ENCODE data around the gene PRKAG2. TPM values are rescaled to one million over a fixed set of nuclear protein-coding genes. Genes with fewer than 3 reads are reported as not detected.

The PRKAG2 gene
- total RNA-seq, 2 donors from 2014 or later, result 38.3 to 78.5 TPM

GRCh38 chr7:151626422-151627115 is 250.3 kb downstream of the PRKAG2 start:
- Histone ChIP-seq H3K27me3 (replicated peaks; ENCODE audit: insufficient read depth) (no peaks in the 10 kb centered on the region), H3K27ac (no peak overlapping the region), H3K9me3 (no peaks in the 10 kb centered on the region), H3K4me1 (ENCODE audit: control insufficient read depth in 1 of 2, low read depth in 2 of 2) (peaks cover 35 to 64% of the 10 kb centered on the region in 2 donors), H3K36me3 (no peaks in the 10 kb centered on the region), H3K4me3 (no peak overlapping the region)
- no peak for ATAC-seq (ENCODE audit: insufficient number of reproducible peaks, low FRiP score, low read depth)
- peak; percentile 52 for TF ChIP-seq CTCF (IDR thresholded peaks at IDR 0.05)
- no peak for DNase-seq (ENCODE audit: low spot score)

DNA sequence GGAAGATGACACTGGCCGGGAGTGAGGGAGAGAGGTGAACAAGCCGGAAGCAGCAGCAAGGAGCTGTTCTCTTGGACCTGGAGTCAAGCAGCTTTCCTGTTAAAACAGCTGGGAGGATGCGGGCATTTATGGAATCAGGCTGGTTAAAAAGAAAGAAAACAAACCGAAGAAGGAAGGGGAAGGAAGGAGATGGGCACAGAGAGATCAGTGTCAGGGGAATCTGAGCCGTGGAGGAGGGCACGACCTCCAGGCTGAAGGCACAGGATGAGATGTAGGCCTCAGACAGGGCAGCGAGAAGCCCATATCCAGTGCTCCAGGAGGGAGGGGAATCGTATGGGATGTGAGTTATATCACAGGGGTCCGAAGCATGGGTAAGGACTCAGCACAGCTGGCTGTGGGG is 251.3 kb downstream of the PRKAG2 start:
- Histone ChIP-seq H3K27me3 (replicated peaks; ENCODE audit: insufficient read depth) (no peaks in the 10 kb centered on the region), H3K27ac (no peak overlapping the region), H3K9me3 (no peaks in the 10 kb centered on the region), H3K36me3 (no peaks in the 10 kb centered on the region), H3K4me1 (ENCODE audit: control insufficient read depth in 1 of 2, low read depth in 2 of 2) (peaks cover 31 to 60% of the 10 kb centered on the region in 2 donors), H3K4me3 (no peak overlapping the region)
- no peak for DNase-seq (ENCODE audit: low spot score)
- no peak for TF ChIP-seq CTCF (IDR thresholded peaks at IDR 0.05)
- ATAC-seq (ENCODE audit: insufficient number of reproducible peaks, low FRiP score, low read depth), result no peak

DNA sequence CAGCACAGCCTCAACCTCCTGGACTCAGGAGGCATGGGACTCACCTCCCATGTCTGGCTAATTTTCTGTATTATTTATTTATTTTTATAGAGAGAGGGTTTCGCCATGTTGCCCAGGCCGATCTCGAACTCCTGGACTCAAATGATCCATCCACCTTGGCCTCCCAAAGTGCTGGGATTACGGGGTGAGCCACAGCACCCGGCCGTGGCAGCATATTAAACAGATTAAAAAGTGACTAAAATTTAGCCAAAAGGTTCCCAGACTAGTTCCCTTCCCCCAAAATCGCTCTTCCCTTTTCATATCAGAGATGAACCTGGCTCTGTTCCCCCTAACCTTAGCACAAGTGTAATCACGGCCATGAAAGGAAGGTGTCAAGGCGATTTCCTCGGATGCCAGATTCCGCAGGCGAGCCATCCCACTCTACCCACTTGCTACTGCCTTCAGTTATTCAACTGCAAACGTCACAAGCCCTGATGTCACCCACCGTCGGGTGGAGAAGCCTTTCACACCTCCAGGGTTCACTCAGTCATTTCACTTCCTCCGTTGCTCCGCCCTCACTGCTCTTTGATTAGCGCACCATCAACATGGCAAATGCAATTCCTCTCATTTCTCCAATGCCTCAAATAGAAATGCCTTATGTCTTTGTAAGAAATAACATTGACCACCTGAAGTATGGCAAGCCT is 252.5 kb downstream of the PRKAG2 start:
- H3K36me3 ChIP-seq, result no peaks in the 10 kb centered on the region
- peak overlapping the region in 1 of 2 donors; percentile 70 for H3K27ac ChIP-seq
- no peaks in the 10 kb centered on the region for H3K27me3 ChIP-seq (replicated peaks; ENCODE audit: insufficient read depth)
- DNase-seq (ENCODE audit: low spot score), result no peak
- no peak for TF ChIP-seq CTCF (IDR thresholded peaks at IDR 0.05)
- H3K4me1 ChIP-seq (ENCODE audit: control insufficient read depth in 1 of 2, low read depth in 2 of 2), result peaks cover 22 to 48% of the 10 kb centered on the region in 2 donors
- H3K4me3 ChIP-seq, result no peak overlapping the region
- H3K9me3 ChIP-seq, result no peaks in the 10 kb centered on the region
- no peak for ATAC-seq (ENCODE audit: insufficient number of reproducible peaks, low FRiP score, low read depth)

DNA sequence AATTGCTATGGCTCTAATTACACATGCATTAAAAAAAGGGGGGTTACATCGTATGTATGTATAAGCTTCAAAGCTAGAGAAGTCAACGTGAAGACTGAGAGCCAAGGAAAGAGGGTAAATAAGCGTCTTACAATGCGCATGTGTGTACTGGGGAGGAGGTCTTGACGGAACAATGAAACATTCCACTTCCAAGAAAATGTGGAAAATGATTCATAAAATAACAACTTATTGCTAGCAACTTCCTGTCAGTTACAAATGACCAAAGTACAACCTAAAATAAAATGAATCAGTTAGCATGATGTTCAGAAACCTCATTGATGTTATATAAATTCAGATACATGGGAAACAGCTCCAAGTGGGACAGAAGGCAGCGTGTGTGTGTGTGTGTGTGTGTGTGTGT is 253.1 kb downstream of the PRKAG2 start:
- TF ChIP-seq CTCF (IDR thresholded peaks at IDR 0.05), result no peak
- Histone ChIP-seq H3K9me3 (no peaks in the 10 kb centered on the region), H3K4me1 (ENCODE audit: control insufficient read depth in 1 of 2, low read depth in 2 of 2) (peaks cover 15 to 42% of the 10 kb centered on the region in 2 donors), H3K4me3 (peak overlapping the region; percentile 31), H3K36me3 (no peaks in the 10 kb centered on the region), H3K27me3 (replicated peaks; ENCODE audit: insufficient read depth) (no peaks in the 10 kb centered on the region), H3K27ac (peak overlapping the region; percentile 29 to 70)
- DNase-seq (ENCODE audit: low spot score), result no peak
- no peak for ATAC-seq (ENCODE audit: insufficient number of reproducible peaks, low FRiP score, low read depth)

DNA sequence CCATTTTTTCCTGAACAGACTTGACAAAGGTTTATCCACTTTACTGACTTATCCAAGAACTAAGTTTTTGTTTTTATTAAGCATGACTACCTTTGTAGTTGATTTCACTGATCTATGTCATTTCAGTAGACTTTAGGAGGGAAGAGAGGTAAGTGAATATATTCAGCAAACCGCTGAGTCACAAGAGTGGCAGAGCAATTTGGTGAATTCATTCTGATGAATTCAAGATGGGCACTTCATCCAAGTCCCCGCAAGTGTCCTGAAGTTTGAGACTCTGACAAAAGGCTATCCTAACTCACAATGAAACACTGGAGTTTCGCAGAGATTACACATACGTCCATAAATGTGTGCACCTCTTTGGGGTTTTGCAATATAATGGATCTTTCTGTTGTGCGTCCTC is 255.0 kb downstream of the PRKAG2 start:
- H3K9me3 ChIP-seq, result no peaks in the 10 kb centered on the region
- H3K27me3 ChIP-seq (replicated peaks; ENCODE audit: insufficient read depth), result no peaks in the 10 kb centered on the region
- no peak overlapping the region for H3K27ac ChIP-seq
- ATAC-seq (ENCODE audit: insufficient number of reproducible peaks, low FRiP score, low read depth), result no peak
- DNase-seq (ENCODE audit: low spot score), result no peak
- H3K36me3 ChIP-seq, result no peaks in the 10 kb centered on the region
- H3K4me1 ChIP-seq (ENCODE audit: control insufficient read depth in 1 of 2, low read depth in 2 of 2), result peaks cover 9 to 27% of the 10 kb centered on the region in 2 donors
- no peak for TF ChIP-seq CTCF (IDR thresholded peaks at IDR 0.05)
- no peak overlapping the region for H3K4me3 ChIP-seq
